Neural cell (in vitro differentiated cells): ENCODE measurements around the gene ZNF429. TPM values are rescaled to one million over a fixed set of nuclear protein-coding genes. Genes with fewer than 3 reads are reported as not detected.

Experiments used
- H2AFZ ChIP-seq: fragments of 200-600, 300-800 bp; sonication (generic), shearing (Covaris generic); 2 replicates; pipeline ENCODE4 v1.6.0; 2014; ENCODE audit warnings: low read depth, mild to moderate bottlenecking, antibody characterized with exemption, low read length, moderate library complexity
- H3F3A ChIP-seq: fragments of 200-600 bp; shearing (Covaris generic); 2 replicates; pipeline ENCODE4 v1.6.1; 2016; ENCODE audit warnings: mild to moderate bottlenecking, moderate library complexity, mixed read lengths, antibody characterized with exemption, low read length; ENCODE audit not compliant: insufficient read depth, poor library complexity, severe bottlenecking
- H3K27ac ChIP-seq: fragments of 200-600, 300-800 bp; sonication (generic), shearing (Covaris generic); 2 replicates; pipeline ENCODE4 v1.5.1; 2014; ENCODE audit warnings: mild to moderate bottlenecking, low read length, moderate library complexity
- H3K27me3 ChIP-seq: fragments of 300-800, 200-600 bp; sonication (generic), shearing (Covaris generic); 2 replicates; pipeline ENCODE4 v1.6.0; 2014; ENCODE audit warnings: mild to moderate bottlenecking, low read depth, low read length, moderate library complexity; ENCODE audit not compliant: insufficient read depth
- H3K36me3 ChIP-seq: fragments of 300-800, 200-600 bp; sonication (generic), shearing (Covaris generic); 2 replicates; pipeline ENCODE4 v1.5.1; 2014; ENCODE audit warnings: mild to moderate bottlenecking, antibody characterized with exemption, low read length, moderate library complexity; ENCODE audit not compliant: insufficient read depth
- H3K4me2 ChIP-seq: fragments of 300-800, 200-600 bp; sonication (generic), shearing (Covaris generic); 2 replicates; pipeline ENCODE4 v1.6.0; 2014; ENCODE audit warnings: mild to moderate bottlenecking, low read length
- H3K4me3 ChIP-seq: fragments of 300-800, 200-600 bp; sonication (generic), shearing (Covaris generic); 2 replicates; pipeline ENCODE4 v1.5.1; 2014; ENCODE audit warnings: mild to moderate bottlenecking, low read length, moderate library complexity
- H3K79me2 ChIP-seq: fragments of 200-600 bp; shearing (Covaris generic); replicated peaks from 2 replicates; pipeline ENCODE4 v1.6.0; 2014; ENCODE audit warnings: mild to moderate bottlenecking, low read length, moderate library complexity; ENCODE audit not compliant: insufficient read depth
- H3K9ac ChIP-seq: fragments of 300-800, 200-600 bp; sonication (generic), shearing (Covaris generic); 2 replicates; pipeline ENCODE4 v1.6.1; 2016; ENCODE audit warnings: mild to moderate bottlenecking, low read length, mixed read lengths
- H3K9me2 ChIP-seq: fragments of 200-600 bp; shearing (Covaris generic); 2 replicates; pipeline ENCODE4 v1.6.1; 2016; ENCODE audit warnings: mild to moderate bottlenecking, low read length, mixed read lengths; ENCODE audit not compliant: insufficient read depth
- H3K9me3 ChIP-seq: fragments of 200-600, 300-800 bp; sonication (generic), shearing (Covaris generic); 2 replicates; pipeline ENCODE4 v1.6.1; 2016; ENCODE audit warnings: mild to moderate bottlenecking, mixed run types, low read length, moderate library complexity, mixed read lengths
- H4K20me1 ChIP-seq: fragments of 200-600 bp; shearing (Covaris generic); 2 replicates; pipeline ENCODE4 v1.6.1; 2016; ENCODE audit warnings: mild to moderate bottlenecking, mixed run types; ENCODE audit not compliant: insufficient read depth
- CTCF ChIP-seq: fragments of 450-650 bp; IDR thresholded peaks from 2 replicates; pipeline ENCODE4 v1.5.1; 2014; ENCODE audit warnings: antibody characterized with exemption, mild to moderate bottlenecking, moderate library complexity; ENCODE audit not compliant: poor library complexity, severe bottlenecking
- EP300 ChIP-seq: fragments of 450-650 bp; conservative IDR thresholded peaks from 2 replicates; pipeline ENCODE4 v1.6.1; 2014; ENCODE audit warnings: antibody characterized with exemption, mild to moderate bottlenecking, moderate library complexity; ENCODE audit not compliant: poor library complexity, severe bottlenecking
- EZH2 ChIP-seq: fragments of 200-600, 300-800 bp; shearing (Covaris generic), sonication (generic); IDR thresholded peaks from 2 replicates; pipeline ENCODE4 v1.6.1; 2014; ENCODE audit warnings: antibody characterized with exemption, low read length, borderline replicate concordance, mild to moderate bottlenecking; ENCODE audit not compliant: insufficient read depth, poor library complexity, severe bottlenecking
- MXI1 ChIP-seq: fragments of 450-650 bp; conservative IDR thresholded peaks from 2 replicates; pipeline ENCODE4 v1.6.1; 2014; ENCODE audit warnings: antibody characterized with exemption, mild to moderate bottlenecking; ENCODE audit not compliant: poor library complexity, severe bottlenecking
- POLR2AphosphoS5 ChIP-seq: IDR thresholded peaks from 2 replicates; pipeline ENCODE4 v1.6.1; 2012
- RAD21 ChIP-seq: fragments of 450-650 bp; conservative IDR thresholded peaks from 2 replicates; pipeline ENCODE4 v1.6.1; 2014; ENCODE audit warnings: antibody characterized with exemption, mild to moderate bottlenecking, moderate library complexity
- REST ChIP-seq: IDR thresholded peaks from 2 replicates; pipeline ENCODE4 v1.6.1; 2012; ENCODE audit warnings: borderline replicate concordance
- SMC3 ChIP-seq: fragments of 450-650 bp; conservative IDR thresholded peaks from 2 replicates; pipeline ENCODE4 v1.6.1; 2014; ENCODE audit warnings: antibody characterized with exemption, mild to moderate bottlenecking, moderate library complexity; ENCODE audit not compliant: poor library complexity
- TAF1 ChIP-seq: IDR thresholded peaks from 2 replicates; pipeline ENCODE4 v1.6.1; 2012; ENCODE audit warnings: low read depth
- polyA plus RNA-seq: library from polyadenylated mRNA; depleted of rRNA; stranded (reverse); fragments of >200 nt; gene quantifications from 2 replicates; pipeline ENCODE4 v1.2.3, GENCODE V29; 2014

Gene ZNF429
- polyA plus RNA-seq, 1 donor from 2014 or later = 54.1 TPM

- no peaks in the 10 kb centered on the region for H3K27me3 ChIP-seq
- H3K4me3 ChIP-seq = no peak overlapping the region
- H3K4me2 ChIP-seq = no peak overlapping the region
- no peak overlapping the region for H3K27ac ChIP-seq
- TF ChIP-seq RAD21 (no peak), REST (no peak), EZH2 (no peak), SMC3 (no peak), MXI1 (no peak), CTCF (no peak), EP300 (no peak), TAF1 (no peak), POLR2AphosphoS5 (no peak)
- H3K79me2 ChIP-seq = no peaks in the 10 kb centered on the region
- no peaks in the 10 kb centered on the region for H3K36me3 ChIP-seq
- H4K20me1 ChIP-seq = no peaks in the 10 kb centered on the region
- no peaks in the 10 kb centered on the region for H3K9me3 ChIP-seq
- no peak overlapping the region for H2AFZ ChIP-seq
- H3F3A ChIP-seq = no peaks in the 10 kb centered on the region
- H3K9ac ChIP-seq = no peak overlapping the region
- no peaks in the 10 kb centered on the region for H3K9me2 ChIP-seq
Measured at GRCh38 chr19:21593934-21594820, 88.8 kb downstream of the ZNF429 start.

DNA sequence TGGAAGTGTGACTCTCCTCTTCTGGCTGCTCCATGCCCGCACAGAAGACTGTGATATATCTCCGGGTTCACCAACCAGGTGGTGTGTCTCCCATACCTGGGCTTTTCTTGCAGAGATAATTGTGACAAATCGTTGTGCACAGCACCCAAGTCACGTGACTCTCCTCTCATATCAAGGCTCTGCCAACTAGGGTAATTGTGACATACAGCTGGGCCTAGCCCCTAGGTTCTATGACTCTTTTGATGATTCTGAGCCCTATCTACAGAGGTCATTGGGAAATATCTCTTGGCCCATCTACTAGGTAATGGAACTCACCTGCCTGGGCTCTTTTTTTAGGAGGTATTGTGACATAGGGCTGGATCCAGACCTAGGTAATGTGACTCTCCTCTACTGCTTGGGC, 89.8 kb downstream of the ZNF429 start:
- Histone ChIP-seq H3K4me3 (no peak overlapping the region), H3K27ac (no peak overlapping the region), H3K79me2 (no peaks in the 10 kb centered on the region), H3K9me2 (no peaks in the 10 kb centered on the region), H4K20me1 (no peaks in the 10 kb centered on the region), H3F3A (no peaks in the 10 kb centered on the region), H3K4me2 (no peak overlapping the region), H3K36me3 (no peaks in the 10 kb centered on the region), H3K9ac (no peak overlapping the region), H3K9me3 (no peaks in the 10 kb centered on the region), H2AFZ (no peak overlapping the region), H3K27me3 (no peaks in the 10 kb centered on the region)
- no peak for TF ChIP-seq REST
- TF ChIP-seq RAD21 = no peak
- no peak for TF ChIP-seq EZH2
- TF ChIP-seq CTCF = no peak
- TF ChIP-seq MXI1 = no peak
- no peak for TF ChIP-seq POLR2AphosphoS5
- TF ChIP-seq SMC3 = no peak
- TF ChIP-seq EP300 = no peak
- TF ChIP-seq TAF1 = no peak
